ENCODE measurements around the gene AIPL1. TPM values are rescaled to one million over a fixed set of nuclear protein-coding genes. Genes with fewer than 3 reads are reported as not detected.

AIPL1 gene
- total RNA-seq, 1 experiment from 2014 or later = not detected

DNA sequence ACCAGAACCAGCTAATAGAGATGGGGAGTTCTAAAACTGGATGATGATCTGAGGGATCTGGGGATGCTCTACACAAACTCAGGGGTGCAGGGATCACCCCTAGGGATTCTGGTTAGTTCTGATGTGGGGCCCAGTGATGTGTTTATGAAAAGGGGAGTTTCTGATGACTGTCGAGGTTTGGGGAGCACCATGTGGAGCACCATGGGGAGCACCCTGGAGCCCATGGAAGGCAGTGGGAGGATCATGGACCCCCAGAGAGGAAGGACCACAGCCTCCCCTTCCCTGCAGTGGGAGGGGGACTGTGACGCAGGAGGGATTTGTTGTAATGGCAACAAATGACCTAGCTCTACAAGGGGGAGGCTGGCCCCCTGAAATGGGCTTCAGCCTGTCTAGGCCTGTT lies 27.8 kb upstream of the AIPL1 start:
- no peaks in the 10 kb centered on the region for H3K9me2 ChIP-seq (ENCODE audit: insufficient read depth)
- POLR2A ChIA-PET = no interaction called here
- RAD21 ChIA-PET (ENCODE audit: low non-redundant PET in 1 of 2, low total read pairs in 2 of 2, uncharacterized antibody in 2 of 2, unreplicated experiment in 2 of 2) = no interaction called here
- no peaks in the 10 kb centered on the region for H4K20me1 ChIP-seq (ENCODE audit: insufficient read depth)
- no peak overlapping the region for H3K27ac ChIP-seq (ENCODE audit: low read depth, low read length)
- H3K79me2 ChIP-seq (ENCODE audit: insufficient read depth, low read length) = no peaks in the 10 kb centered on the region
- no TSS peak for BruUV-seq (replicated peaks)
- H3K36me3 ChIP-seq (ENCODE audit: control insufficient read depth in 1 of 2, insufficient read depth in 2 of 2, low read length in 2 of 2) = no peaks in the 10 kb centered on the region
- H3K9ac ChIP-seq (ENCODE audit: low read length) = no peak overlapping the region
- no peak overlapping the region for H3K4me3 ChIP-seq (replicated peaks in 1 of 2; ENCODE audit: low read depth in 1 of 2, low read length in 2 of 2)
- H3K9me3 ChIP-seq (ENCODE audit: control insufficient read depth in 1 of 2, insufficient read depth in 1 of 2, low read depth in 1 of 2, low read length in 2 of 2) = peaks cover 0 to 6% of the 10 kb centered on the region in 2 experiments; a peak in 1 of 4 replicates
- DNase-seq (ENCODE audit: low read depth, low spot score) = no peak
- CTCF ChIA-PET = no interaction called here
- intact Hi-C loops (cut with micrococcal nuclease) = no loop called here
- no peaks in the 10 kb centered on the region for H3K27me3 ChIP-seq (ENCODE audit: insufficient read depth, low read length)
- no peak for TF ChIP-seq CBX3 (IDR thresholded peaks at IDR 0.05; ENCODE audit: low read depth)
- no peak for ATAC-seq
- H2AFZ ChIP-seq (ENCODE audit: low read depth, low read length, poor library complexity, severe bottlenecking) = no peak overlapping the region
- H3K4me2 ChIP-seq (ENCODE audit: low read length) = no peak overlapping the region
- H3K4me1 ChIP-seq (ENCODE audit: control insufficient read depth in 1 of 2, insufficient read depth in 2 of 2, low read length in 2 of 2) = peaks cover 0 to 6% of the 10 kb centered on the region in 2 experiments; a peak in 2 of 4 replicates

GRCh38 chr17:6461792-6462524 lies 27.0 kb upstream of the AIPL1 start:
- Histone ChIP-seq H3K36me3 (ENCODE audit: control insufficient read depth in 1 of 2, insufficient read depth in 2 of 2, low read length in 2 of 2) (no peaks in the 10 kb centered on the region), H3K79me2 (ENCODE audit: insufficient read depth, low read length) (no peaks in the 10 kb centered on the region), H3K4me1 (ENCODE audit: control insufficient read depth in 1 of 2, insufficient read depth in 2 of 2, low read length in 2 of 2) (peaks cover 4 to 13% of the 10 kb centered on the region in 2 experiments), H3K4me3 (replicated peaks in 1 of 2; ENCODE audit: low read depth in 1 of 2, low read length in 2 of 2) (no peak overlapping the region), H3K9me3 (ENCODE audit: control insufficient read depth in 1 of 2, insufficient read depth in 1 of 2, low read depth in 1 of 2, low read length in 2 of 2) (no peaks in the 10 kb centered on the region), H3K27ac (ENCODE audit: low read depth, low read length) (no peak overlapping the region), H3K9ac (ENCODE audit: low read length) (no peak overlapping the region), H3K9me2 (ENCODE audit: insufficient read depth) (no peaks in the 10 kb centered on the region), H3K27me3 (ENCODE audit: insufficient read depth, low read length) (no peaks in the 10 kb centered on the region), H2AFZ (ENCODE audit: low read depth, low read length, poor library complexity, severe bottlenecking) (no peak overlapping the region), H4K20me1 (ENCODE audit: insufficient read depth) (no peaks in the 10 kb centered on the region), H3K4me2 (ENCODE audit: low read length) (no peak overlapping the region)
- BruUV-seq (replicated peaks) = no TSS peak
- ATAC-seq (no peak), DNase-seq (ENCODE audit: low read depth, low spot score) (no peak)
- intact Hi-C loops (cut with micrococcal nuclease) = no loop called here
- RAD21 ChIA-PET (ENCODE audit: low non-redundant PET in 1 of 2, low total read pairs in 2 of 2, uncharacterized antibody in 2 of 2, unreplicated experiment in 2 of 2) = no interaction called here
- CTCF ChIA-PET = no interaction called here
- POLR2A ChIA-PET = no interaction called here
- TF ChIP-seq CEBPB (IDR thresholded peaks at IDR 0.05; ENCODE audit: low read depth) (no peak), POLR2A (IDR thresholded peaks at IDR 0.05; ENCODE audit: borderline replicate concordance, extremely low read depth, insufficient read depth, insufficient read length) (no peak), EGR1 (IDR thresholded peaks at IDR 0.05; ENCODE audit: low read depth) (no peak), YY1 (IDR thresholded peaks at IDR 0.05; ENCODE audit: extremely low read depth, insufficient replicate concordance, low read depth, low read length) (no peak), TCF7L2 (IDR thresholded peaks at IDR 0.05; ENCODE audit: borderline replicate concordance, extremely low read depth, insufficient read depth, insufficient read length) (no peak), ZFX (IDR thresholded peaks at IDR 0.05) (no peak), SP1 (IDR thresholded peaks at IDR 0.05; ENCODE audit: low read depth) (no peak), JUND (IDR thresholded peaks at IDR 0.05) (no peak), CTCF (IDR thresholded peaks at IDR 0.05 in 2 of 3, conservative IDR thresholded peaks at IDR 0.05 in 1 of 3; ENCODE audit: borderline replicate concordance in 1 of 3, insufficient read depth in 1 of 3, low read depth in 2 of 3, low read length in 2 of 3) (no peak), EZH2phosphoT487 (IDR thresholded peaks at IDR 0.05; ENCODE audit: borderline replicate concordance) (no peak), EZH2 (IDR thresholded peaks at IDR 0.05) (no peak), ELF1 (IDR thresholded peaks at IDR 0.05; ENCODE audit: borderline replicate concordance, low read depth) (no peak), FOSL1 (IDR thresholded peaks at IDR 0.05; ENCODE audit: low read depth) (no peak), SRF (IDR thresholded peaks at IDR 0.05; ENCODE audit: low read depth) (no peak)
- TF ChIP-seq, protein P1, sequence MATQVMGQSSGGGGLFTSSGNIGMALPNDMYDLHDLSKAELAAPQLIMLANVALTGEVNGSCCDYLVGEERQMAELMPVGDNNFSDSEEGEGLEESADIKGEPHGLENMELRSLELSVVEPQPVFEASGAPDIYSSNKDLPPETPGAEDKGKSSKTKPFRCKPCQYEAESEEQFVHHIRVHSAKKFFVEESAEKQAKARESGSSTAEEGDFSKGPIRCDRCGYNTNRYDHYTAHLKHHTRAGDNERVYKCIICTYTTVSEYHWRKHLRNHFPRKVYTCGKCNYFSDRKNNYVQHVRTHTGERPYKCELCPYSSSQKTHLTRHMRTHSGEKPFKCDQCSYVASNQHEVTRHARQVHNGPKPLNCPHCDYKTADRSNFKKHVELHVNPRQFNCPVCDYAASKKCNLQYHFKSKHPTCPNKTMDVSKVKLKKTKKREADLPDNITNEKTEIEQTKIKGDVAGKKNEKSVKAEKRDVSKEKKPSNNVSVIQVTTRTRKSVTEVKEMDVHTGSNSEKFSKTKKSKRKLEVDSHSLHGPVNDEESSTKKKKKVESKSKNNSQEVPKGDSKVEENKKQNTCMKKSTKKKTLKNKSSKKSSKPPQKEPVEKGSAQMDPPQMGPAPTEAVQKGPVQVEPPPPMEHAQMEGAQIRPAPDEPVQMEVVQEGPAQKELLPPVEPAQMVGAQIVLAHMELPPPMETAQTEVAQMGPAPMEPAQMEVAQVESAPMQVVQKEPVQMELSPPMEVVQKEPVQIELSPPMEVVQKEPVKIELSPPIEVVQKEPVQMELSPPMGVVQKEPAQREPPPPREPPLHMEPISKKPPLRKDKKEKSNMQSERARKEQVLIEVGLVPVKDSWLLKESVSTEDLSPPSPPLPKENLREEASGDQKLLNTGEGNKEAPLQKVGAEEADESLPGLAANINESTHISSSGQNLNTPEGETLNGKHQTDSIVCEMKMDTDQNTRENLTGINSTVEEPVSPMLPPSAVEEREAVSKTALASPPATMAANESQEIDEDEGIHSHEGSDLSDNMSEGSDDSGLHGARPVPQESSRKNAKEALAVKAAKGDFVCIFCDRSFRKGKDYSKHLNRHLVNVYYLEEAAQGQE (IDR thresholded peaks at IDR 0.05; ENCODE audit: low read depth) = no peak
- TF ChIP-seq, protein P2, sequence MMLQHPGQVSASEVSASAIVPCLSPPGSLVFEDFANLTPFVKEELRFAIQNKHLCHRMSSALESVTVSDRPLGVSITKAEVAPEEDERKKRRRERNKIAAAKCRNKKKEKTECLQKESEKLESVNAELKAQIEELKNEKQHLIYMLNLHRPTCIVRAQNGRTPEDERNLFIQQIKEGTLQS (IDR thresholded peaks at IDR 0.05) = no peak
